ENCODE measurements around the gene IGF2BP1. TPM values are rescaled to one million over a fixed set of nuclear protein-coding genes. Genes with fewer than 3 reads are reported as not detected.

Gene IGF2BP1
- total RNA-seq, 2 experiments from 2014 or later = not detected

GRCh38 chr17:49051269-49051668 is 54.1 kb downstream of the IGF2BP1 start:
- Mint-ChIP-seq H3K4me1 (ENCODE audit: low read depth) (no peaks in the 10 kb centered on the region), H3K27ac (no peak overlapping the region), H3K27me3 (peaks cover 35% of the 10 kb centered on the region), H3K4me3 (no peak overlapping the region), H3K36me3 (ENCODE audit: low read depth) (no peaks in the 10 kb centered on the region), H3K9me3 (no peaks in the 10 kb centered on the region)
- Histone ChIP-seq H3K36me3 (ENCODE audit: insufficient read depth, low read length) (no peaks in the 10 kb centered on the region), H3K9me3 (ENCODE audit: control insufficient read depth in 1 of 2, insufficient read depth in 1 of 2, low read length in 2 of 2) (no peaks in the 10 kb centered on the region), H3K27me3 (ENCODE audit: control insufficient read depth in 1 of 2, insufficient read depth in 2 of 2, low read length in 2 of 2) (peaks cover 0 to 3% of the 10 kb centered on the region in 2 experiments), H3K27ac (ENCODE audit: low read depth in 1 of 2, low read length in 2 of 2) (no peak overlapping the region), H3K4me1 (ENCODE audit: insufficient read depth, low read length) (no peaks in the 10 kb centered on the region), H3K4me3 (ENCODE audit: low read length) (no peak overlapping the region)
- ATAC-seq (ENCODE audit: poor library complexity) (no peak), DNase-seq (no peak)
- intact Hi-C loops (cut with DNase I, micrococcal nuclease) = no loop called here
- TF ChIP-seq, protein P1, sequence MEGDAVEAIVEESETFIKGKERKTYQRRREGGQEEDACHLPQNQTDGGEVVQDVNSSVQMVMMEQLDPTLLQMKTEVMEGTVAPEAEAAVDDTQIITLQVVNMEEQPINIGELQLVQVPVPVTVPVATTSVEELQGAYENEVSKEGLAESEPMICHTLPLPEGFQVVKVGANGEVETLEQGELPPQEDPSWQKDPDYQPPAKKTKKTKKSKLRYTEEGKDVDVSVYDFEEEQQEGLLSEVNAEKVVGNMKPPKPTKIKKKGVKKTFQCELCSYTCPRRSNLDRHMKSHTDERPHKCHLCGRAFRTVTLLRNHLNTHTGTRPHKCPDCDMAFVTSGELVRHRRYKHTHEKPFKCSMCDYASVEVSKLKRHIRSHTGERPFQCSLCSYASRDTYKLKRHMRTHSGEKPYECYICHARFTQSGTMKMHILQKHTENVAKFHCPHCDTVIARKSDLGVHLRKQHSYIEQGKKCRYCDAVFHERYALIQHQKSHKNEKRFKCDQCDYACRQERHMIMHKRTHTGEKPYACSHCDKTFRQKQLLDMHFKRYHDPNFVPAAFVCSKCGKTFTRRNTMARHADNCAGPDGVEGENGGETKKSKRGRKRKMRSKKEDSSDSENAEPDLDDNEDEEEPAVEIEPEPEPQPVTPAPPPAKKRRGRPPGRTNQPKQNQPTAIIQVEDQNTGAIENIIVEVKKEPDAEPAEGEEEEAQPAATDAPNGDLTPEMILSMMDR (IDR thresholded peaks at IDR 0.05) = no peak
- POLR2A ChIA-PET = no interaction called here
- CTCF ChIA-PET = no interaction called here

- Histone ChIP-seq H3K36me3 (ENCODE audit: insufficient read depth, low read length) (no peaks in the 10 kb centered on the region), H3K27ac (ENCODE audit: low read depth in 1 of 2, low read length in 2 of 2) (no peak overlapping the region), H3K4me3 (ENCODE audit: low read length) (no peak overlapping the region), H3K9me3 (ENCODE audit: control insufficient read depth in 1 of 2, insufficient read depth in 1 of 2, low read length in 2 of 2) (no peaks in the 10 kb centered on the region), H3K4me1 (ENCODE audit: insufficient read depth, low read length) (no peaks in the 10 kb centered on the region), H3K27me3 (ENCODE audit: control insufficient read depth in 1 of 2, insufficient read depth in 2 of 2, low read length in 2 of 2) (peaks cover 0 to 3% of the 10 kb centered on the region in 2 experiments)
- H3K36me3 Mint-ChIP-seq (ENCODE audit: low read depth) = no peaks in the 10 kb centered on the region
- no peaks in the 10 kb centered on the region for H3K4me1 Mint-ChIP-seq (ENCODE audit: low read depth)
- H3K9me3 Mint-ChIP-seq = no peaks in the 10 kb centered on the region
- intact Hi-C loops (cut with DNase I, micrococcal nuclease) = no loop called here
- DNase-seq = no peak
- no peak for ATAC-seq (ENCODE audit: poor library complexity)
- TF ChIP-seq, protein P1 (IDR thresholded peaks at IDR 0.05) = no peak
- peaks cover 30% of the 10 kb centered on the region for H3K27me3 Mint-ChIP-seq
- CTCF ChIA-PET = no interaction called here
- H3K4me3 Mint-ChIP-seq = no peak overlapping the region
- POLR2A ChIA-PET = no interaction called here
- no peak overlapping the region for H3K27ac Mint-ChIP-seq
These were observed 56.1 kb downstream of the IGF2BP1 start for GRCh38 chr17:49053171-49053829.

DNA sequence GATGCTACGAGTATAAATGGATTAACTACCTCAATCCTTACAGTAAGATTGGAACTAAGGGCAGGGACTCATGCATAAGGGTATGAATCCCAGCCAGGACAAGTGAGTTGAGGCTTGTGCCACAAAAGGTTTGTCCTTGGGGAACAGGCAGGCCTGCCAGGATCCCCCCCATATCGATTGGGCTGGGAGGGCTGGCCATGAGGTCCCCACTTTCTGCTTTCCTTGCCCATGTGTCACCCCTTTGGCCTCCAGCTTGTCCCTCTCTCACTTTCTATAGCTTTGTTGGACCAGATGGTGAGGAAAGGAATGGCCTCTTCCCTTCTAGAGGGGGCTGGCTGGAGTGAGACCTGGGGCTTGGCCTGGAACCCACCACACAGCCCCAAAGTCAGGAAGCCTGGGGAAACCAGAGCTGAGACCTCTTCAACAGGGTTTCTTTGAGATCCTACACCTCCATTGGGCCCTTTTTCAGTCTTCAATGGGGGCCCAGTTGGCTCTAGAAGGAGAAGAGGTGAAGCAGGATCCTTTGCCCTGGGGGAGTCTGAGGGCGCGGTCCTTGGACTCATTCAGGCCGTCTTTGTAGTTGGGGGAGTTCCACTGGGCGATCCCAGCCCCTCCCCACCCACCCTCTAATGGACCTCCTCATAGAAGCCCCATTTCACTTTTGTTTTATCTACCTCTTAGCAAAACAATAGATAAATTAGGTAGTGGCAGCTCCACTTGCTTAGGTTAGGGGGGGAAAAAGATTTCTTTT is 57.3 kb downstream of the IGF2BP1 start:
- Mint-ChIP-seq H3K4me3 (no peak overlapping the region), H3K27me3 (peaks cover 29% of the 10 kb centered on the region), H3K36me3 (ENCODE audit: low read depth) (no peaks in the 10 kb centered on the region), H3K4me1 (ENCODE audit: low read depth) (no peaks in the 10 kb centered on the region), H3K9me3 (no peaks in the 10 kb centered on the region), H3K27ac (no peak overlapping the region)
- POLR2A ChIA-PET = no interaction called here
- Histone ChIP-seq H3K4me3 (ENCODE audit: low read length) (no peak overlapping the region), H3K36me3 (ENCODE audit: insufficient read depth, low read length) (no peaks in the 10 kb centered on the region), H3K9me3 (ENCODE audit: control insufficient read depth in 1 of 2, insufficient read depth in 1 of 2, low read length in 2 of 2) (no peaks in the 10 kb centered on the region), H3K4me1 (ENCODE audit: insufficient read depth, low read length) (no peaks in the 10 kb centered on the region), H3K27ac (ENCODE audit: low read depth in 1 of 2, low read length in 2 of 2) (no peak overlapping the region), H3K27me3 (ENCODE audit: control insufficient read depth in 1 of 2, insufficient read depth in 2 of 2, low read length in 2 of 2) (no peaks in the 10 kb centered on the region)
- intact Hi-C loops (cut with DNase I, micrococcal nuclease) = no loop called here
- TF ChIP-seq, protein P1 (IDR thresholded peaks at IDR 0.05) = no peak
- CTCF ChIA-PET = no interaction called here
- ATAC-seq (ENCODE audit: poor library complexity) (no peak), DNase-seq (no peak)
